ENCODE measurements around the gene GPC5.
"Not testable (repeated sequence)": the region's sequence is repeated elsewhere in the genome, so short reads cannot be mapped to it uniquely, and the experiment has no call there.

GPC5 gene

DNA sequence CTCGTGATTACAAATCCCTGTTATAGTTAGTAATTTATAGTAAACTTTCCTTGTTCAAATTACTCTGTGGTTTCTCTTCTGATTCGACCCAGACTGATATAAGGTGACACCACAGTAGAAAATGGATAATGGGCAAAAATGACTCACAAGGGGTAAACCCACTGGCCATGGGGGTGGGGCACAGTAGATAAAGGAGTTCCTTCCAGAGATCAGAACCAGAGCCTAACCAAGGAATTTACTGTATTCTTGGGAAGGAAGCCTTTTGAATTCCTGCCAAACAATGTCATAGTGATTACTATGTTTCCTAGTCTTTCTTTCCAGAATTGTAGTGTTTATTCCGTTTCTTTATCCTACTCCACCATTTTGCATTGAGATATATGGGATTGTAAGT, 29.0 kb upstream of the GPC5 start:
- no peak for DNase-seq

DNA sequence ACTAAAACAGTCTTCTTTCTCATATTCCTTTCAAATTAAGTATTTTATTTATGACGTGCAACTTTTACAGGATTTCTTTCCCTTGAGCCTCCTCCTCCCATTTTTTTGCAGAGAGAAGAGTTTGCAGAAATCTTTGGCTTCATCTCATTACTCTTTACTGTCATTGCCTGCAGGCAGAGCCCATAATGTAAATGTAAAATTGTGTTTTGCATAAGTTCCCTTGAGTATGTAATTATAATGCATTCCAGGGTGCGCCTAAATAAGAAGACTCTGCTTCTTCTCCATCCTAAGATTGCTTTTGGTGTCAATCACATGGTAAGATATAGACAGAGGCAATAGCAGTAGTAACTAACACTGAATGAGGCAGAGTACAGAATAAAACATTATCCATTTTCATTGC, 27.9 kb upstream of the GPC5 start:
- DNase-seq, result no peak

DNA sequence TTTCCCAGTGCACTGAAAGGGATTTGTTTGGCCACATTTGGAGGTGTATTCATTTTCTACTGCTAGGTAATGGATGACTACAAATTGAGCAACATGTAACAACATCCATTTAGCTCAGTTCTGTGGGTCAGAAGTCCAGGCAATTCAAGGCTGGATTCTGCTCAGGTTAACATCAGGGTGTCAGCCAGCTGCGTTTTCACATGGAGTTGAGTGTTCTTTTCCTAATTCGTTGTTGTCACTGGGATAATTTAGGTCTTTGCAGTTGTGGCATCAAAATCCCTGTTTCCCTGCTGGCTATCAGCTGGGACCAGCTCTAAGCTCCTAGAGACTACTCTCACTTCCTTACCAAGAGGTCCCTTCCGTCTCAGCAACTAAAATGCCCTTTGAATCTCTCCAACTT, 25.5 kb upstream of the GPC5 start:
- no peak for DNase-seq

DNA sequence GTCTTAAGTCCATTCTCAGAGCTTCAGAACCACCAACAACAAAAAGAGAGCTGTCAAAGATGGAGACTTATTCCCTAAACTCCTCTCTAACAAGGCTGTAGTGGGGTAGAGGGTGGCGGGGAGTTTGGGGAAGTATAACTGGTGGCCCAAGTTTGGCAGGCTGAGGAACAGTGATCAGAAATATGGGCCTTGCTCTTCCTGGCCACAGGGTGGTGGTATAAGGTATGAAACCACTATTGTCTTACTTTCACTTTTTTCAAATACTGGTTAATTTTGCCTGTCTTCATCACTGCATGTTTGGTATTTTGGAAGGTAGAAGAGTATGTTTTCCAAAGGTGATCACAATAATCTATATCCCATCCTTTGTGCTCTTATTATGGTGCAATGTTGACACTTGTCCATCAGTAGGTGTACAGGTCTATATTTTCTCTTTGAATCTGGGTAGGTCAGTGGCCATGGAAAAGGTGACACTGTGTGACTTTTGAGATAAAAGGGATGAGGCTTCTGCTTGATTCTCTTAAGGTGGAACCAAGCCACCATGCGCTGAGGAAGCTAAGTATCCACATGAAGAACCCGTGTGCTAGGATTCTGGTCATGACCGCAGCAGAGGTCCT, 23.2 kb upstream of the GPC5 start:
- no peak for DNase-seq

DNA sequence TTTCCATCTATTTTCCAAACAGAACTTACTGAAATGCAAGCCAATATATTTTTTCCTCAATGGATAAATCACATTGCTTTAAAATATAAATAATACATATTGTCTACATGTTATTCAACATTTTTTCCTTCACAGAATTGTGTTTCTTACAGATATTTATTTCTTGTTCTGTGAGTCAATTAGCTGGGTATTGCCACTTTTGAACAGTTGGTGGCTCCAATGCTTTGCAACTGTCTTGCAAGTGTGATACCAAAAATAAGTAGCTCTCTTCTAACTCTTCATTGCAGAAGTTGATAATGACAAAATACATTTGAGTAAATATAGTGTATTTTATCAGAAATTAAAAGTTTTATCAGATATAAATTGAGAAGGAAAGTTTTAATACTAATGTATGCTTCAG, 17.1 kb upstream of the GPC5 start:
- no peak for DNase-seq

DNA sequence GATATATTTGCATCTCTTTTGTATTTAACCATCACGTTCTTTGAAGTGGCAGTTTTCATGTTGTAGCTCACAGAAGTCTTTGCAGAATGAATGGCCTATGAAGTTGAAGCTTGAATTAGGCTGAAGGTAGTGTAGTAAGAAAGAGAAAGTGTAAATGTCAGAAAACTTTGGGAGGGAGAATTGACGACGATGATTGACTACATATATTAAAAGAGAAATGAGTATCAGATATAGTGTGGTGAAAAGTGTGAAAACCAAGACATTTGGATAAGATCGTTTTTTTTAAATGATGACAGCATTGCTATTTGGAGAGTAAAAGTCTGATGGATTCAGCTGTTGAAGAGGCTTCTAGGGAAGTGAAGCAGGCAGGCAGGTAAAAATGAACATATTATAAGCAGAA, 14.6 kb upstream of the GPC5 start:
- no peak for DNase-seq

DNA sequence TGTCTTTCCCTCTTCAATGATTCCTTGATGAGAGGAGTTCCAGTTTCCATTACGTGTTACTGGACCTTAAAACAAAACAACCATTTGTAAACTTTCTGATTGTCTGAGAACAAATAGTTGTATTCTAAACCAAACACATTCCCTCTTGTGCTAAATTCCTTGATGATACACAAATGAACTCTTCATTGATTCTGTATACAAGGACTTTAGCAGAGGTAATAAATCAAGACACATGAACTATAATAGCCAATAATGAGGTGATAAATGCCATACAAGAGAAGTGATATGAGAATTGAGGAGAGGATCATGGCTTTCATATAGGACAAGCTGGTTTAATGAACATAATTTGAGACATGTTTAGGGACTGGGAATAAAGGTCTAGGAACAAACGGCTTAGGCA, 13.5 kb upstream of the GPC5 start:
- DNase-seq, result no peak

DNA sequence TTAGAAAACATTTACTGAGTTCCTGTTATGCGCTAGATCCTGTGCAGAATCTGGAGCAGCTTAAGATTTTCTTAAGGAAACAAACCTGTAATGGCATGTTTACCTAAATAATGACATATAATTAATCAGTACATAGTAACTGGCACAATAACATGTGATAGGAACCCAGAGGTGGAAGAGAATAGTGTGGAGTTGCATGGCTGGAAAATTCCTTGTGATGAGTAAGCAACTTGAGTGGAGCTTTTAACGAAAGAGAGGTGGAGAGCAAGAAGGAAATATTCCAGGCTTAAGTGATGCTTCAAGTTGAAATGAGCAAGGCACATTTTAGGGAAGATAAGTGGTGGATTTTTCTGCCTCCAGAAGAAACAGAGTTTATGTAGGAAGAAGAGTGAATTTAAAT, 9.2 kb upstream of the GPC5 start:
- no peak for DNase-seq

DNA sequence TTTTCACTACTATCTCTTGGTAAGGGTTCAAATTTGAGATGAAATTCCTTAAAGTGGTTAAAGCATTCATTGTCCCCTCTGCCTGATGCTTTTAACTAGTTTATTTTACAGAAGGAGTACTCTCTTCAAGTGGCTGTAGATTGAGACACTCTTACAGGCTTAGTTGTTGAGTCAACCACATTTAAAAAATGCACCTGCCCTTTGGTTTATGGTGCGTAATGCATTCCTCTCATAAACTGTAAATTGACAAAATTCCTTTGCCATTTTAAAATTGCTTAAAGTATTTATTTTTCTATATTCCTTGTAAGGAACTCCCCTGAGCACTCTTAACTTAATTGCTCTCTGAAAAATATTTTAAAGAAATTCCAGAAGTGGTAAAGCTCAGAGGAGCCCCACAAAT, 826 bp upstream of the GPC5 start:
- DNase-seq, result no peak

DNA sequence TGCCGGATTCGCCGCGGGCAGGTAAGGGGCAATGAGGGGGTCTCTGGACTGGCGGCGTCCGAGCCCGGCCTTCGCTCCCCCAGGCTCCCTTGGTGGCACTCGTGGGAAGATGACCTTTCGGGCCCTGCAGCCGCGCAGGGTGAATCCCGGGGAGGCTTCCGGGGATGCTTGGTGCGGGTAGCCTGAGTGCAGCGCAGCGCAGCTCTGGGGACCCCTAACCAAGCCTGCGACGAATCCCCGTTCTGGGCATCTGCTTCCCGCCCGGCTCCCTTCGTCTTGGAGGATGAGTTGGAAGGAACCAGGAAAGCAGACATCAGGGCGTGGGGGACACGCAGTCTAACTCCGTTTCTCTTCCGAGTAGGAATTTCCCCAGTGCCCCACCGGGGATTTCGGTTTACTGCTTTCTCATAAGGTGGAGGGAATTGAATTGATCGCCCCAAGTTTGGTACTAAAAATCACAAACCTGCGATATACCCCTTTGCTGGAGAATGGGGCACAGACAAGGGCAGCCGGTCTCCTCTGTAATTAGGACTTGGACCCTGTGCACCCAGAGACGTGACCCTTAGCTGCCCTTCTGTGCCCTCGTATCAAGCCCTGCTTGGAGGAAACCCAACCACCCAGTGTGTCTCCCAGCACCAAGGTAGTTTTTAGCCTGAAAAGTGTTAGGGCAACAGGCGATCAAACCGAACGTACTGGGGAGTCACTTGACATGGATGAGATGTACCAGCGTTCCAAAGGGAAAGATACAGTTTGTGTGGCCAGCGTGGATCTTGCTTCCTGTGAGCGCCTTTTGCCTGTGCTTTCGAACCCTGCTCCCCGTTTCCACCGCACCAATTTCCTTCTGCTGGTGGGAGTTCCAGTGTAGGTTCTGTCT, 1.0 kb downstream of the GPC5 start:
- no peak for DNase-seq

DNA sequence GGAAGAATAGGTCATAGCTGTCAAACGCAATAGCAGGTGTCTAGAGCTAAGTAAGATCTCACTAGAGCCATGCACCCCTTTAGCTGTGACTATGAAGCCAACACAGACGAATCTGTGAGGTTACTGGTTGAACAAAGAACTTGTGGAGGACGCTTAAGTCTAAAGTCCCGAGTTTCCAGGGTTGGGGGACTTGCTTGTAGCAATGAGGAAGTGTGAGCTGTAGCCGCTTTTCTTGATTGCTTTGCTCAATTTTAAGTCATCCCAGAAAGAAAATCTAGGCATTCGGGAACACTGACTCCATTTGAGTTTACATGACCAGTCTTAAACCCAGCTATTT, 1.6 kb downstream of the GPC5 start:
- no peak for DNase-seq

DNA sequence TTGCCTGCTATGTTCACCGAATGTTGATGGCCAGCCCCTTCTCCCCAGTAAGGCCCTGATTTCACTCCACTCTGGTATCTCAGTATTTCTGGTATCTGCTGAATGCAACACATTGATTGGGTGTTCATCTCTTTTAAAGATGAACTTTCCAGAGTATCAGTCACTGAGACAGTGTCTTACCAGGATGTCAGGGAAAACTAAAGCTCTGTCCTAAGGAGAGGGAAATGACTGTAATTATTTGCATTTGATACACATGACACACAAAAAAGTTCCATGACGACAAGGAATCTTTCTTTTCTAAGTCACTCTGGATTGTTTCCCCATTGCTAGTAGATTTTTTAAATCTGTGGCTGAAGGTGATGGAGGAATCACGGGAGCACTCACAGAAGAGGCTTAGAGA, 2.2 kb downstream of the GPC5 start:
- DNase-seq, result no peak

DNA sequence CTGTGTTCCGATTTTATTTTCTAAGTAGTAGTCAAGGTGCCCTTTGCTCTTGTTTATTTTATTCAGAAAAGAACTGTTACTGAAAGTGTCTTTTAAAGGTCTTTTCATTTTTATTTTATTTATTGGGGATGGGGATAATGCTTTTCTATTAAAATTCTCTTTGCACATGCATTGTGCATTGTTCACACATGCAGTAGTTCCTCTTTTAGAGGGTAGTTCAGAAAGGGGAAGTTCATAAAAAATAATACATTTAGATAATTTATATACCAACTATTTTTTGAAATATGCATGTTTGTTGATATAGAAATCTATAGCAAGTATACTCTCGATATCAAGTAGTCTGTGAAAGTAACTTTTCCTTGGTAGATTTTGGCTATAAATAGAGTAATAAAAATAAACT, 3.5 kb downstream of the GPC5 start:
- no peak for DNase-seq

DNA sequence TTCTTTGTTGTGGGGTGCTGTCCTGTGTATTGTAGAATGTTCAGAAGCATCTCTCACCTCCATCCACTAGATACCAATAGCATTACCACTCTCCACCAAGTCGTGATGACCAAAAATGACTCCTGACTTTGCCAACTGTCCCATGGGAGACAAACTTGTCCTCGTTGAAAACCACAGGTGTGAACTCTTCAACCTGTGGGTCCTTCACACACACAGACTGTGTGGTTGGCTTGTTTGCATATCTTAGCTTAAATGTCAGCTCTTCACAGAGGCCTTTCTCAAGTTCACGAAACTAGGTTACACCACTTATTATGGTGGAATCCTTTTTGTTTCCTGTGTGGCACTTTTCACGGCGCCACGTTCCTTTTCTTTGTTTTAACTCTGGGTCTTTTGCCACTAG, 6.8 kb downstream of the GPC5 start:
- DNase-seq, result no peak

DNA sequence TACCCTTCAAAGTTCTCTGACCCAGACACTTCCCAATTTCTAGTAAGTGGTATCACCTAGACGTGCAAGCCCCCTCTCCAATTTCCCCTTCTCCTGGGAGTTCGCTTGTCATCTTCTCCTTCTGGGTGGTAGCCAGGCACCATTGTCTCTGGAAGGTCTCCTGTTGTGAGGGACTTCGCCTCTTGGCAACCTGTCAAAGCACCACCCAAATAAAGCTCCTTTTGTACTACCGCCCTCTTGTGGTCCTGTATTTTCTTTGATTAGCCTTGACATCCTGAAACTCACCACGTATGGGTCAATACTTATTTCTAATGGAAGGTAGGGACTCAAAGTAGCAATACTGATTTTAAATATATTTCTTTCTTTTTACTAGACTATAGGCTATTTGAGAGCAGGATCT, 8.2 kb downstream of the GPC5 start:
- no peak for DNase-seq

DNA sequence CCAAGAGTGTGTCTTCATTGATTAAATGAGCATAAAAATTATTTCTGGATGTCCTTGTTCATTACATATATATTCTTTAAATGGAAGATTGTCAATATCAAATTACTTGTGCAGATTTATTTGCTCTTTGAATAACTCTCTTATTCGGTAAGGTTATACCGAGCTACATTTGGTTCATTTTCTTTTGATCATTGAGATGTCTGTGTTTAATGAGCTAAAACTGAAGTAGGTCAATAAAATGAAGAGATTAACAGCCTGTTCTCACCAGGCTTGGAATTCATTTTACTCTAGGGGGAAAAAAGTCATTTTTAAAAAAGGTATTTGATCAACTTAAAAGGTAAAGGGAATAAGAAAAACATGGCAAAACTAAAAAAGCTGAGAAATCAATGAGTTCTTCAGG, 10.6 kb downstream of the GPC5 start:
- DNase-seq, result no peak

DNA sequence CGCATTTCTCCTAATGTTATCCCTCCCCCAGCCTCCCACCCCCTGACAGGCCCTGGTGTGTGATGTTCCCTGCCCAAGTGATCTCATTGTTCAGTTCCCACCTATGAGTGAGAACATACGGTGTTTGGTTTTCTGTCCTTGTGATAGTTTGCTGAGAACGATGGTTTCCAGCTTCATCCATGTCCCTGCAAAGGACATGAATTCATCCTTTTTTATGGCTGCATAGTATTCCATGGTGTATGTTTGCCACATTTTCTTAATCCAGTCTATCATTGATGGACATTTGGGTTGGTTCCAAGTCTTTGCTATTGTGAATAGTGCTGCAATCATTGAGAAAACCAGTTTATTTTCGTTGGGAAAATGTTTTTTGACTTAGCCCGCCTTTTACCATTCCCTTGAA, 18.2 kb downstream of the GPC5 start:
- not testable (repeated sequence) for DNase-seq

DNA sequence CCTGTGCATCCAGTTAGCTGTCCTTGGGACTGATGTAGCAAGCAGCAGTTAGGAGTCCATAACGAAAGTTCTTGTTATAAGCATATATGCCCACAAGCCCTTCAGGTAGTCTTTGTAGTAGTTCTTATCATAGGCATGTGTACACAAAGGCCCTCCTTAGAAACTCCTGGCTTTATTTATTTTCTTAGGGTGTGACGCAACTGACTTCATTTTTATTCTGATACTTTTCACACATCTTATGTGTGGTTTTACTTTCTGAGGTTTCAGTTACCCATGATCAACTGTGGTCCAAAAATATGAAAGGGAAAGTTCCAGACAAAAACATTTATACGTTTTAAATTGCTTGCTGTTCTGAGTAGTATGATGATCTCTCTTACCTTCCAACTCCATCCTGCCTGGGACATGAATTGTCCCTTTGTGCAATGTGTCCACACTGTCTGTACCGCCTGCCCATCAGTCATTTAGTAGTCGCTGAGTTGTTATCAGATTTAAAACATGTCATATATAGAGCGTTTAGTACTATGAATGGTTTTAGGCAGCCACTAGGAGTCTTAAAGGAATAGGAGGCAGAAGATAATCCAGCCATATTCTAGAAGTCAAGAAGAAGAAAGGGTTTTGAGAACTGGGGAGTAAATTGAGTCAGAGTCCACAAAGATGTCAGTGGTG, 19.4 kb downstream of the GPC5 start:
- DNase-seq, result no peak

DNA sequence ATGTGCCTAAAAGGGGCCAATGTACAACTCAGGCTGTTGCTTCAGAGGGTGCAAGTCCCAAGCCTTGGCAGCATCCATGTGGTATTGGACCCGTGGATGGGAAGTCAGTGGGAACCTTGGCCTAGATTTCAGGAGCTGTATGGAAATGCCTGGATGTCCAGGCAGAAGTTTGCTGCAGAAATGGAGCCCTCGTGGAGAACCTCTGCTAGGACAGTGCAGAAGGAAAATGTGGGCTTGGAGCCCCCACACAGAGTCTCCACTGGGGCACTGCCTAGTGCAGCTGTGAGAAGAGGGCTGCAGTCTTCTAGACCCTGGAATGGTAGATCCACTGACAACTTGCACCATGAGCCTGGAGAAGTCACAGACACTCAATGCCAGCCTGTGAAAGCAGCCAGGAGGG, 28.5 kb downstream of the GPC5 start:
- DNase-seq, result no peak

DNA sequence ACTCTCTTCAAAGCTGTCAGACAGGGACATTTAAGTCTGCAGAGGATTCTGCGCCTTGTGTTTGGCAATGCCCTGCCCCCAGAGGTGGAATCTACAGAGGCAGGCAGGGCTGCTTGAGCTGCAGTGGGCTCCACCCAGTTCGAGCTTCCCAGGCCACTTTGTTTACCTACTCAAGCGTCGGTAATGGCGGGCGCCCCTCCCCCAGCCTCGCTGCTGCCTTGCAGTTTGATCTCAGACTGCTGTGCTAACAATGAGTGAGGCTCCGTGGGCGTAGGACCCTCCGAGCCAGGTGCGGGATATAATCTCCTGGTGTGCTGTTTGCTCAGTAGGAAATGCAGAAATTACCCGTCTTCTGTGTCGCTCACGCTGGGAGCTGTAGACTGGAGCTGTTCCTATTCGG, 40.3 kb downstream of the GPC5 start:
- not testable (repeated sequence) for DNase-seq

DNA sequence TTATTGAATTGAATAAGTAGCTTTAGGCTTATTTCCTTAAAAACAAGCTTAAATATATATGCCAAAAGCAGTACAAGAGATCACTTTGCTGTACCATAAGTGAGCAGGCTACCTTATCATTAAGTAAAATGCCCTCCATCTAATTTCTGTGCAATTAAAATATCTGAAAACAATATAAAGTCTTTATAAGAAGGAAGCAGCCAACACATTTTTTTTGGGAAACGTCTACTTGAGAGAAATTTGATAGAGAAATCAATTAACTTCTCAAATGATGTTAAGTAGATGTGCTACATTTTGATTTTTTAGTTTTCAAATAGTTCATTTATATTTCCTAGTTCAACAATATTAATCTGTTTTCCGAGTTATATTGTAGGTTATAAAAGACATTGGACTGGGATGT, 52.5 kb downstream of the GPC5 start:
- no peak for DNase-seq

DNA sequence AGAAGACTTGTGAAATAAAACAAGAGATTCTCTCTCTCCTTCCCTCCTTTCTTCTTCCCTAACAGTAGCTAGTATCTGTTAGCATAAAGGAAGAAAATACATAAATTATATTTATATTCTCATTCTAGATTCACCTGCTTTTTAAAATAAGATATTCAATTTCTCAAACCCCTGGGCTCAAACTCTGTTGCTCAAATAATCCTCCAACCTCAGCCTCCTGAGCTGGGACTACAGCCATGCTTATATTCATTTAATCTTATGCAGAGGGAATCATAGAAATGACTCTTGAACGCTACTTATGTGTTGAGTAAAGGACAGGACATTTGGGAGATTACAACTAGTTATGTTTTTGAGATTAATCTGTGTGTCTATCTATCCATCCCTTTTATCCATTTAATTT, 56.2 kb downstream of the GPC5 start:
- no peak for DNase-seq

DNA sequence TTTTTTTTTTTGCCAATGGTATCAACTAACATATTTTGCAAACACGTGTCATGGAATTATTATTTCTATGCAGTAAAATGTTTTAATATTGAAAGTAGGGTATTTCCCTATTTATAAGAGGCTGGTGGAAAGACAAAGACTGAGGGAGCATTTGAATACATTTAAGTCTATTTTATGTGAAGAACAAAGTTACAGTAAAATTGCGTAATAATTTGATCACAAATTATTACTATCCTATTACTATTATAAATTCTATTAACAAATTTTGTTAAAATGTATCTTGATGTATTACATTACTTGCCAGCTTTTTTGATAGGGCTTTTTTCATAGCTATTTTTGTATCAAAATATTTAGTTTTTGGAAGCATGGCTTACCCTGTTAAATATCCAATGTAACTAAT, 58.4 kb downstream of the GPC5 start:
- no peak for DNase-seq

DNA sequence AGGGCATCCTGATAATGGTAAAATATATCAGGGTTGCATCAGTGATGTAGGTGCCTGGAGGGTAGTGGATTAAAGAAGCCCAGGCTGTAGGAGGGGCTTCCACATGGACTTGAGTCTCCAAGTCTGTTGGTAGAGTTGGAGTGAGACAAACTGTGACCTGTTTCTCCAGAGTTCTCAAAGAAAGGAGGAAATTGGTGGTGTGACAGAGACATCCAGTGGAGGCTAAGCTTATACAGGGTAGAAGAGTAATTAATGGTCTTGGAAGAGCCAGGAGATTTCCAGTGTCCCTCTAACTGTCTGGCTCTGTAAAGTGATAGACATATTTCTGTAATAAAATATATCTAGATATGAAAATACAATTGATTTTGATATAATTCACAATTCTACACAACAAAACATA, 61.1 kb downstream of the GPC5 start:
- DNase-seq, result no peak

DNA sequence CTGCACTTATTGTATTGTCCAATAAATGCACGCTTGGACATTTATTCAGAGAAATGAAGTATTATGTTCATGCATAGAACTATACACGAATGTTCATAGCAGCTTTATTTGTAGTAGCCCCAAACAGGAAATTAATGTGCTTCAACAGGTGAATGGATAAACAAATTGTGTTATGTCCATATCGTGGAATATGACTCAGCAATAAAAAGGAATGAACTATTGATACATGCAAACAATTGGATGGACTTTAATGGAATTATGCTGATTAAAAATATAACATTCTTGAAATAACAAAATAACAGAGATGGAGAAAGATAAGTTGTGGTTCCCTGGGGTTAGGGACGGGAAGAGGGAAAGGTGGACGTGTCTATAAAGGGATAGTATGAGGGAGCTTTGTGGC, 65.9 kb downstream of the GPC5 start:
- DNase-seq, result no peak
